Skin of body (tissue), 2 donors: ENCODE measurements around the gene TAS2R41. TPM values are rescaled to one million over a fixed set of nuclear protein-coding genes. Genes with fewer than 3 reads are reported as not detected.
A peak's percentile ranks its signal among the peaks of the same experiment; 100 is the strongest.

Source experiments
- DNase-seq: peaks from one replicate; lab custom pipeline; 2025; lab: John Stamatoyannopoulos, UW
- total RNA-seq: library from RNA; depleted of rRNA; stranded (reverse); fragments of >200 nt; gene quantifications from one replicate; pipeline ENCODE4 v1.2.3, GENCODE V29; 2014

Gene TAS2R41, protein sequence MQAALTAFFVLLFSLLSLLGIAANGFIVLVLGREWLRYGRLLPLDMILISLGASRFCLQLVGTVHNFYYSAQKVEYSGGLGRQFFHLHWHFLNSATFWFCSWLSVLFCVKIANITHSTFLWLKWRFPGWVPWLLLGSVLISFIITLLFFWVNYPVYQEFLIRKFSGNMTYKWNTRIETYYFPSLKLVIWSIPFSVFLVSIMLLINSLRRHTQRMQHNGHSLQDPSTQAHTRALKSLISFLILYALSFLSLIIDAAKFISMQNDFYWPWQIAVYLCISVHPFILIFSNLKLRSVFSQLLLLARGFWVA
- not detected for total RNA-seq

DNA sequence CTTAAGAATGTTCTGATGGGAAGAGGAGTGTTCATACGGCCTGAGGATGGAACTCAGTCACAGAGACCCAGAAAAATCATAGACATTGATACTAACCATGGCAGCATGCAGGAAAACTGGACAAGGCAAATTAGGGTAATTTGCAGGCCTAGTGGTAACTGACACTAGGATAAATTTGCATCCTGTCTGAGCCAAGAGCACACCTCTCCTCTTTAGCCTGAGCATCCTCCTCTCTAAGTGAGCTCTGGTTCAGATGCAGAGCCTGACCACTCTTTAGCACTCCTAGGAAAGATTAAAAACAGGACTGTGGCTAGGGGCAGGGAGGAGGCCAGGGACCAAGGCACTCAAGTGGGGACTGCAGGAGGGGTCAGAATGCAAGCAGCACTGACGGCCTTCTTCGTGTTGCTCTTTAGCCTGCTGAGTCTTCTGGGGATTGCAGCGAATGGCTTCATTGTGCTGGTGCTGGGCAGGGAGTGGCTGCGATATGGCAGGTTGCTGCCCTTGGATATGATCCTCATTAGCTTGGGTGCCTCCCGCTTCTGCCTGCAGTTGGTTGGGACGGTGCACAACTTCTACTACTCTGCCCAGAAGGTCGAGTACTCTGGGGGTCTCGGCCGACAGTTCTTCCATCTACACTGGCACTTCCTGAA, at the start of gene TAS2R41:
Gene TAS2R41, plus strand, starts transcription at position 373 of the 650 bp plus-strand sequence. Its CDS starts 0 bp downstream, at position 373.
- no peak for DNase-seq

DNA sequence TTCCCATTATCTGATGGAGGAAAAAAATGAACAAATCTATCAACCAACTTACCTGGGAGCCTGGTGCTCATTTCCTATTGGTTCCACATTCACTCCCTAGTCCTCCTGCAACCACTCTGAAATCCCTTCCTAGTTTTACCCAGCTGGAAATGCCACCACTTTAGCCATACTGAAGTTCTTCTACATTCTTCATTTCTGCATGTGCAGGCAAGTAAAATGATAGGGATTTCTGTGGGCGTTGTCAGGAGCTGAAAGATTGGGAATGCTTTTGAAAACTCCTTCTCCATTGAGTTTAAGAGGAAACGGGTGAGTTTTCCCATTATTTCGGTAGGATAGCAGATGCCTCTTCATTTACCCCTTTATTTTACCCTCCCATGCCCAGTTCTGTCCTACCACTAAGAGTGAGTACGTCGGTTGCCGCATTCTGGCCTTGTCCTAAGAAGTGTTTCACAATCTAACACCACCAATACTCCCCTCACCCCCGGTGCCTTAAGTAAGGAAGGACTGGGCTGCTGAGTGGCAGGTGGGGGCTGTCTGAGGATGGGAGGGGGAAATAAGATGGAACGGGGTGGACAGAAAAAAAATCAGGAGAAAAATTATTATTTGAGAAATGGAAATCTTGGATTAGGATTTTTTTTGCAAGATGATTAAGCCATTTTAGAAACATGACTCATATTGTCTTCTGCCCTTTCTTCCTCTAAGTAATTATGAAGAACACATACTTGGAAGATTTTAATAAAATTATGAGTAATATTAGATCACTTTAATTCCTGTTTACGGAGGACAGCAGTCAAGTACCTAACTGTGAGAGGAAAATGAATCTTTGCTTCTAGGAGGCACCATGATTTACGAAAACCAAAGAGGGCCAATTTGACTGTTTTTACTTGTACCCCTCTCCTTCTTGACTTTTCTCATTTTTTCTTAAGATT, 47.6 kb upstream of the TAS2R41 start:
- DNase-seq, result no peak

DNA sequence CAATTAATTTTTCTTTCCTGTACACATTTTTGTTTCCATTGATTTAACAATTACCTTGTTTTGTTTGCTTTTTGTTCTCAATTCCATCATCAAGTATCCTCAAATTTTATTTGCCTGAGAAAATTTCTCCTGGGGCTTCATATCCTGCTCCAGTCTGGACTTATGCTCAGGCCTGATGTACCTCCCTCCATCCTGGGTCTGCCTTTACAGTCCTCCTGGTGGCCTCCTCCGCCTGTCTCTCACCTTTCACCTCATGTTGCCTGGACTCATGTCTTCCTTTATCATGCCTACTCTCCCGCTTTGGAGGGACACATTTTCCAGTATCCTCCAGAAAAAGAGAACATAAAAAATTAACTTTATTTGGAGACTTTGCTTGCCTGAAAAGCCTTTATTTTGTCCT, 46.6 kb upstream of the TAS2R41 start:
- DNase-seq, result no peak

DNA sequence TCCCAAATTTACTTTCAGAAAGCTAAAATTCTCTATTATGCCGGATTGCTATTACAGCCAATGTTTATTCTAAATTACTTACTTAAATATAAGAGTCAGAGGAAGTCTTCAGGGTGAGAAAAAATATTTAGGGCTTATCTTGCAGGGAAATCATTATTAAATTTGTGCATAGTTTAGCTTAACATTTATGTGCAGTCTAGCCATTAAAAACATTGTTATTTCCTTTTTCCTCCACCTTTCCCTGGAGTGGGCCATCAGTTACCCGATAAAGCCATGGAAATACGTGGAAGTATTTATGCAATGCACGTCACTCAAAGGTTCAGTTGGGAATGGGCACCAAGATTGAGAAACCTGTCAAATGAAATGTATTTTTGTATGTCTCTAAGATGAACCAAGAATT, 43.9 kb upstream of the TAS2R41 start:
- no peak for DNase-seq

DNA sequence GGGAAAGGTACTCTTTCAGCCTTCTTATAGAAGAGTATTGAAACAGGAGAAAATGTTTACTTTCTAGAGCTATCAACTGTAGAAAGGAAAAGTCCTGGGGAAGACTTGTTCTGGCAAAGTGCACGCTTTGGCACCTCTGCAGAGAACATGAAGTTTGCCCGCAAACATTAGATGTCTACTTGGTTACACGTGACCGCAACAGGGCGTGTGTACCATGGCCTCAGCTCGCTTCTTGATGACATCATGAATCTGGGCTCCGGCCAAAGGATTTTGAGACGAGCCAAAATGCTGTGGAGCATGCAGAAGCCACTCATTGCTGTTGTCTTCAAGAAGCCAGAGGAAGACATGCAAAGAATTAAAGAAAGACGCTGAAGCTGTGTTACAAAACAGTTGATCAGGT, 43.0 kb upstream of the TAS2R41 start:
- DNase-seq, result peak; percentile 4

DNA sequence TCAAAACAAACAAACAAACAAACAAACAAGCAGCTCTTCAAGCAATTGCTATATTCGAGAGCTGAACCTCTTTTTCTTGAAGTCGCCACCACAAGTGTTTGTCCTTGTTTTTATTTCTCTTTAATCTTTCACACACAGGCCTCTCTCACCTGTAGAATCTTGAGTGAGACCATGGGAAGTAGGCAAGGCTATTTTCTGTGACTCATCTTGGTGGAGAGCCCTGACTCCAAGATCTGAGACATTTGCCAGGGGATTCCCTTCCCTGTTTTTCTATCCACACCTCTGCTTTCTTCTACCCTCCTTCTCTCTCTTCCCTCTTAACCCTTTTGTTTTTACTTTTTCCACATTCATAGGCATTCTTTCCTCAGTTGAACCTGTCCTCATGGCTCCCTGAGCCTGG, 42.4 kb upstream of the TAS2R41 start:
- no peak for DNase-seq

DNA sequence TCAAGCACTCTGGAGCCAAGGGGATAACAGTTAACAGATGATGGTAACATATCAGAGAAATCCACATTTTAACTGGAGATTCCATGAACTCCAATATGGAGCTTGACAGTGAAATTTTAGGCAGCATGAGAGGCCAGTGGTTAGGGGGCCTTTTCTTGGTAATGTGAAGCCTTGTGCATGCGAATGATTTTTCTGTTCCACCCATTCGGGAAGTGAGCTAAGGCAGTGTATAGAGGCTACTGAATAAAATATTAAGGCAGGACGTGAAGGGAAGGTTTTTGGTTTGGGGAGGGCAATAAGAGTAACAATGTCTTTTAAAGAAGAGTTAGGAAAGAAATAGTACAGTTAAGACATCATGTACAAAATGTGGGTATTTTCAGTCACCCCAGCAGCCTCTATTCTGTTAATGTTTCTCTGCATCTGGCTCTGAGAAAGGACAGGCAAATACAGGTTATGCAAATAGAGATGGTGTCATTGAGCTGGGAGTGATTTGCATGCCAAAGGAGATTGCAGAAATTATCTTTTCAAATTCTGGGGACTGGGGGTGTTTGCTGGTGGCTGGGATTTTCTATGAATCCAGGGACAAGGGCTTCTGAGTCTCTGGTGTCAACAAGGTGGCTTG, 41.2 kb upstream of the TAS2R41 start:
- DNase-seq, result no peak

DNA sequence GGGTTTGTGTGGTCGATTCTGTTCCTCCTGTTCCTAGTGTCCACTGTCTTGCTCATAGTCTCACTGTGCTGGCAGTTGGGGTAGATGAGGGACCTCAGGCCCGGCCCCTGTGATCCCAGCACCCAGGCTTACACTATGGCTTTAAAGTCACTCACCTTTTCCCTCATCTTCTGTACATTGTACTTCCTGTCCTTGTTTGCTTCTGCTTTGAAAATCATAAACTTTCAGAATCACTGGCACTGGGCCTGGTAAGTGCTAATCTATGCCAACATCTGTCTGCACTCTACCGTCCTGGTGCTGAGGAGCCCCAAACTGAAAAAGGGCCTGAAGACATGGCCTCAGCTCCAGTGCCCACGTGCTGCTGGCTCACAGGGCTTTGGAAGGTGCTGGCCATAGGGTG, 40.1 kb upstream of the TAS2R41 start:
- DNase-seq, result no peak

DNA sequence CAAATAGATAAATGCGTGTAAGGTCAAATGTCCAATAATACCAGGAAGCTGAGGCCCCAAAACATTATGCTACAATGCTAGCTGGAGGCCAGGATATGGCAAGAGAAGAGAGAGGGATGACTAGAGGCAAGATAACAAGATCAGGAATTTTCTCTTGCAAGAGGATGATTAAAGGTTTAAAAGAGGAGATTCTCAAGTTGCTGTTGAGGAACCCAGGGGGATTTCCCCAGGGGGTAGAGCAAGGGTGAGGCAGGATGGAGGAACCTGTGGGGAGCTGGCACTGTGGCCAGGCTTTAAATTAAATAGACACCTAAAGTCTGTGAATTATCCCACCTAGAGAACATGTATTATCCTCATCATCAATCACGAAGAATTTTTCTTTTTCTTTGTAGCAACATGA, 37.8 kb upstream of the TAS2R41 start:
- no peak for DNase-seq

DNA sequence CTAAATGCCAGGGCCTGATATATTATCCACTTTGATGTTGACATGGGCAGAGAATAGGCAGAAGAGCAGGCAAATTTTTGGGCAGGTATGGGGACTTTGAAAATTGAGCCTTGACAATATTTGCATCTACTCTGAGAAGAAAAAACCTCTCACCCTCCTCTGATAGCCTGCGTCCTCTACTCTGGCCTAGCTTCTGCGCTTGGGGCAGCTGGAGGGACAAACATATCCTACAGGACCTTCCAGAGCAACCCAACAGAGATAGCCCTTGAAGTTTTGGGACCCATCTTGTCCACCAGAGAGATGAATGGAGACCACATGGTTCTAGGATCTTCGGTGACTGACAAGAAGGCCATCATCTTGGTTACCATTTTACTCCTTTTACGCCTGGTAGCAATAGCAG, 34.5 kb upstream of the TAS2R41 start, which contains the start of gene TAS2R60:
Gene TAS2R60, plus strand, starts transcription at position 301 of the 400 bp plus-strand sequence. Its CDS starts 0 bp downstream, at position 301.
- no peak for DNase-seq

DNA sequence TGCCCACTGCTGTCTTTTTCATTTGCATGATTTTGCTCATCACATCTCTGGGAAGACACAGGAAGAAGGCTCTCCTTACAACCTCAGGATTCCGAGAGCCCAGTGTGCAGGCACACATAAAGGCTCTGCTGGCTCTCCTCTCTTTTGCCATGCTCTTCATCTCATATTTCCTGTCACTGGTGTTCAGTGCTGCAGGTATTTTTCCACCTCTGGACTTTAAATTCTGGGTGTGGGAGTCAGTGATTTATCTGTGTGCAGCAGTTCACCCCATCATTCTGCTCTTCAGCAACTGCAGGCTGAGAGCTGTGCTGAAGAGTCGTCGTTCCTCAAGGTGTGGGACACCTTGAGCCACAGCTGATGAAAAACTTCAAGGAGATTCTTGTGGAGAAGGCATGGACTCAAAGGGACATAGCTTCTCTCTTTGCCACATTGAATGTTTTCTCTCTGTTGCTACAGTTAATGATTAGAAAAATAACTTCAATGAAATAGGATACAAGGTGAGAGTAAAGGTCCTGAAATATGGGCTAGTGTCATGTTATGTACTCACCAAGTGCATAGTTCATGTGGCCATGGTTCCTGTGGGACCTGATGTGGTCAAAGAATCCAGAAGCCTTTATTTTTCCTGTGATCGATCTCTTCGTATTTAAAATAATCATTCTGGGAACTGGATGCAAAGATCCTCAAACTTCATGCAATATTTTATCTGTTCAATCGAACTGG, 33.5 kb upstream of the TAS2R41 start:
- no peak for DNase-seq

DNA sequence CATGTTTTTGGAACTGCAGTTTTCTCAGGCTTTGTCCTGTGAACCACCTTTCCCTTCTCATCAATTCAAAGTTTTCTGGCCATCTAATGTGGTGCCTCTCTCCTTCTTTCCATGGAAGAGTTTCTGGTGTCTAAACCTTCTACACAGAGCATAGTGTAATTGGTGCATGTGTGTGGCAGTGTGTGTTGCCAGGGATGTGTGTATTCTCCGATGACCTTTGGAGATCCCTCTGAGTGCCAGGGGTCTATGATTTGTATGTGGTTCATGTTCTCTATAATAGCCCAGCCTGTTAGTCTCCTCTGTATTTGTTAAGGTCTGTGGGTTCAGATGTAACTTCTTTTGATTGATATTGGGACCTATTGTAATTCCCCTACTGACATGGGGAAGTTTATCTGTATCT, 32.9 kb upstream of the TAS2R41 start:
- DNase-seq, result no peak

DNA sequence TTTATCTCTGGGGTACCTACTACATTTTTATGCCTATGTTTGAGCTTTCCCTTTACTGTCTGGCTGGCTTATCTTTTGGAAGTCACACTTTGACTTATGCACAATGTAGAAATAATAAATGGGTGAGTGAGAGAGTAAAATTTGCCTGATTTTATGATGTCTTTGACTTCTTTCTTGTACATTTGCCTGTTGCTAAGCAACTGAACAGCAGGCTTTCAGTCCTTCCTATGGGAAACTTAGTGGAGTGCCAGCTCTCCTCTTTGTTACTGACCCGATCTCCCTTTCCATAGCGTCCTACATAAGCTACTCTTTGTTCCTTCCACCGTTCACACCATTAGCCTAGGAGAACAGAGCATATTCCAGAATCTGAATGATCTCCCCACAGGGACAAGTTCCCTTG, 30.2 kb upstream of the TAS2R41 start:
- DNase-seq, result no peak

DNA sequence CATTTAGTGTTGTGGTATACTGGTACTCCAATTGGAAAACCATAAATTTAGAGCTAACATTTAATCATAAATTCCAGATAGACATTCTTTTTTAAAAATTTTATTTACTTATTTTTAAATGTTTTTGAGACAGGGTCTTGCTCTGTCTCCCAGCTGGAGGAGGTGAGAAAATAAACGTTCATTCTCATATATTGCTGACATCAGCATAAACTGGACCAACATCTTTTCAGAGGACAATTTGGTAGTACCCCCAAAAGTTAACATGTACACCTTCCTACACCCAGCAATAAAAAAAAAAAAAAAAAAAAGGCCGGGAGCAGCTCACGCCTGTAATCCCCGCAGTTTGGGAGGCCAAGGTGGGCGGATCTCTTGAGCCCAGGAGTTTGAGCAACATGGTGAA, 29.2 kb upstream of the TAS2R41 start:
- DNase-seq, result no peak

DNA sequence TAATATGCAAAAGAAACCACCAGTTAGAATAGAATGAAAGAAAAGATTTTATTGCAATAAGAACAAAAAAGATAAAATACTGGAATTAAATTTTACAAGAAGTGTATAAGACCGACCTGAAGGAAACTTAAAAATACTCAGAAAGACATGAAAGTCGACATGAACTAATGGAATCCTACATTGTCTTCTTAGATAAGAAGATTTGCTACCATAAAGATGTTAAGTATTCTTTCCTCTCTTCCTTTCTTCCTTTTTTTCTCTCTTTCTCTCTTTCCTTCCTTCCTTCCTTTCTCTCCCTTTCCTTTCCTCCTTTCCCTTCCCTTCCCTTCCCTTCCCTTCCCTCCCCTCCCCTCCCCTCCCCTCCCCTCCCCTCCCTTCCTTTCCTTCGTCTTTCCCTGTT, 27.9 kb upstream of the TAS2R41 start:
- no peak for DNase-seq

DNA sequence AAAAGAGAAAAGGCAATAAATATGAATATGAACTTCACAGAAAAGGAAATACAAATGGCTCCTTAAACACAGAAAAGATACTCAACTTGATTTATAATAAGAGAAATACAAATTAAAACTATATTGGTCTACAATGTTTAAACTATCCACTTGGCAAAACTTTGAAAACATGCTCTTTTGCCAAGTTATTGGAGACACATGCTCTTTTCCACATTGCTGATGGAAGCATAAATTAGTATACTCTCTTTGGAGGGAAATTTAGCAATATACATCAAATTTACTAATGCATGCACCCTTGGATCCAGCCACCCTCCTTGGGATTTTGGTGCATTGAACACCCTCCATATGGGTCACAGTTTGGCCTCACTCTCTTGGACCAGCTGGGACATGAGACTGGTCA, 26.6 kb upstream of the TAS2R41 start:
- DNase-seq, result no peak

DNA sequence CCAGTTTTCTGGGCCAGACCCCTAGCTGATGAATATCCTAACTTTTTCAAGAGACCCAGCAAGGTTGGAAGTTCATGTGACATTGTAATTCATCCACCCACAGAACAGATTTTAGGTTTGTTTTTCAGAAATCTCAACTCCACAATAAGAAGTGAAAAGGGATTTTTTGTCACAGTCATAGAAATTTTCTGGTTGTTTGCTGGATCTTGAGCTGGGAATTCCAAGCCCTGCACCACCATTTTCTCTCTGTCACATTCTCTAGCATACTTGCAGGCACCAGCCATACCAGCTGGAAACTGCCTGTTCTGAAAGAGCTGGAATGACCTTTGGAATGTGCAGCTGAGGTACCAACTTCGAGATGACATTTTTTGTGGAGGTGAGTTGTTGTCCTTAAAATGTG, 25.9 kb upstream of the TAS2R41 start:
- no peak for DNase-seq

DNA sequence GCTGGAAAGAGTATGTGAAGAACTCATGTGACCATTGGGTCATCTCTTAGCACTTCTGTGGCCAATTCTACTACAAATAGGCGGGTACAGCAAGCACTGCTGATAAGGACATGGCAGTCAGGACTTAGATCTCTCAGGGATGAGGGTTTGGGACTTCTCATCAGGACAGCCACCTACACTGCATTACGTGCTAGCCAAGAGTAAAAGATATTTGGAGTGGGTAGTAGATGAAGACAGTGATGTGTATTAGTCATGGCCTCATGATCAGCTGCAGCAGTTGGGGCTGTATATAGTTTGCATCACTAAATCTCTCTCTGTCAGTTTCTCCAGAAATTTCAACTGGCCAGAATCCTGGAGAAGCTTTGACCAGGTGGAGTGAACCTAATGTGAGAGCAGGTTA, 25.2 kb upstream of the TAS2R41 start:
- no peak for DNase-seq

DNA sequence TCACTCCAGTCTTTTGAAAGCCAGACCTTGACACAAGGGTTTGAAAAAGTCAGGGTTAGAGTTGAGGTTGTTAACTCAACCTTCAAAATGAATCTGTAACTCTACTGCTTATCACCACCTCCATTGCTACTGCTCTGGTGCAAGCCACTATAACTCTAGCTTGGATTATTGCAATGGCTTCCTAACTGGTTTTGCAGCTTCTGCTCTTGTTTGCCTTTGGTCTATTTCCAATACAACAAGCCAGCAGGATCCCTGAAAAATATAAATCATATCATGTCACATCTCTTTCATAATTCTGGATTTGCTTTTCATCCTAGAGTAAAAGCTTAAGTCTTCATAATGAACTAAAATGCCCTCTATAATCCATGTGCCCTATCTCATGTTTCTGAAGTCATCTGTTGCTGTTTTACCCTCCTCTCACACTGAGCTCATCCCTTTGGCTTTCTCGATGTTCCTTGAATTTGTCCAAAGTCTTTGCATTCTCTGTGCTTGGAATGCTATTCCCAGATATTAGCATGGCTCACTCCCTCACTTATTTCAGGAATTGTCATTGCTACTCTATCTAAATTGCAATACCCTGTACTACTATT, 23.5 kb upstream of the TAS2R41 start:
- DNase-seq, result no peak

DNA sequence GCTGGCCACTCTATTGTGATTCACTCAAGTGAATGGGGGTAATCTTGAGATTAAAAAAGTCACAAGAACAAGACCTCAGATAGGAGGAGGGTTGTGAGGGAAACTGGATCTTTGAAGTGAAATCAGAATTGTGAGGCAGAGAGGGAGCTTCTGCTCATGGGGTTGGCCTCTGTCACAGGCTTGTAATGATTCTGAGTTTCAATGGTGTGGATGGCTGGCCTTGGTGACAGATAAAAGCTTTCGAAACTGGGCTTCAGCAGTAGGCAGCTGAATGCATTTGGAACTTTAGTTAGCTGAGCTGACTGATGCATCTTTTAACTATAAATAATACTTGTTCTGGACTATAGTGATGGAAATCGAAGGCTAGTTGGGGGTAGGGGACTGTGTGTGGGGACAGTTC, 22.2 kb upstream of the TAS2R41 start:
- DNase-seq, result no peak

DNA sequence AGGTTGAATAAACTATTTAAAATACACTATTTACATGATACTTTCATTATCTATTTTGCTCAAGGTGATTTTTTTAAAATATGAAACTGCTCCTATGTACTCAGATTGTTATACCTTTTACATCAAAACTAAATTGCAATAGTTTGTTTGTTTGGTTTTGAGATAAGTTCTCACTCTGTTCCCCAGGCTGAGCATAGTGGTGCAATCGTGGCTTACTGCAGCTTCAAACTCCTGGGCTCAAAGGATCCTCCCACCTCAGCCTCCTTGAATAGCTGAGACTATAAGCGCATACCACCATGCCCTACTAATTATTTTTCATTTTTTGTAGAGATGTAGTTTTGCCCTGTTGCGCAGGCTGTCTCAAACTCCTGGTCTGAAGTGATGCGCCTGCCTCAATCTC, 21.7 kb upstream of the TAS2R41 start:
- DNase-seq, result no peak
